Activated CD8-positive, alpha-beta memory T cell treated with anti-CD3 and anti-CD28 coated beads, Interleukin-2, amount 50 U/mL, for 24 hours (primary cell): ENCODE measurements around the gene NEGR1.

Source experiments
- DNase-seq: peaks from one replicate; pipeline ENCODE4 v3.0.0-alpha.2; 2020; ENCODE audit errors: extremely low read depth

The NEGR1 gene

GRCh38 chr1:71634159-71634558 lies 648.2 kb downstream of the NEGR1 start:
- no peak for DNase-seq

DNA sequence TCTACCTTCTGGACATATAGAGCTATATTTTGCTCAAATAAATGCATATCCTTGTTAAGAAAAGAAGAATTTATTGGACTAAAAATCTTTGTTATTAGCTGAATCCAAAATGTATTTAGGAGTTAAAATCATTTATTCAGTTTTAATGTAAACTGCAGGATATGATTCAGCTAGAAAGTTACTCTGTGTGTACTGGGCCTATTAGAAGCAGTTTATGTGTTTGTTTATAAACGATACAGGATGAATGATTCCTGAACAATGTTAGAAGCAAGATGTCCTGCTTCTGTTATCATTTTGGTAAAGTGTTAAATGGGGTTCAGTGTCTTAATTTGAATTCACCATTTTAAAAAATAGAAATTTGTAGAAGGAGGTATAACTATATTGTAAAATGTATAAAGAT lies 652.3 kb downstream of the NEGR1 start:
- DNase-seq: no peak

DNA sequence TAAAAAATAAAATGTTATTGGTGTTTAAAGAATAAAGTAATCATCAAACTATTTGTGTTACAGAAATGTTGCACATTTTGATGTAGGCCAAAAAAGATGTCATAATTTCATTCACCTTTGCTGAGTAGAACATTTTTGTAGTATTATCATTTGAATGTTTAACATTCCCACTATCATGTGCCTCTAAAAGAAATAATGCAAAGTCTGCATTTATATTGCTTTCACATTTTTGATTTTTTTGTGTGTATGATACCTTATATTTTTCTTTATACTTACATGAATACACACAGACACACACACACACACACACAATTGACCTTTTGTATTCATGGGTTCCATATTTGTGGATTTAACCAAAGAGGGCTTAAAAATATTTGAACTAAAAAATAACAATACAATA lies 657.3 kb downstream of the NEGR1 start:
- no peak for DNase-seq

- no peak for DNase-seq
These were observed 658.5 kb downstream of the NEGR1 start for GRCh38 chr1:71623888-71624287.

DNA sequence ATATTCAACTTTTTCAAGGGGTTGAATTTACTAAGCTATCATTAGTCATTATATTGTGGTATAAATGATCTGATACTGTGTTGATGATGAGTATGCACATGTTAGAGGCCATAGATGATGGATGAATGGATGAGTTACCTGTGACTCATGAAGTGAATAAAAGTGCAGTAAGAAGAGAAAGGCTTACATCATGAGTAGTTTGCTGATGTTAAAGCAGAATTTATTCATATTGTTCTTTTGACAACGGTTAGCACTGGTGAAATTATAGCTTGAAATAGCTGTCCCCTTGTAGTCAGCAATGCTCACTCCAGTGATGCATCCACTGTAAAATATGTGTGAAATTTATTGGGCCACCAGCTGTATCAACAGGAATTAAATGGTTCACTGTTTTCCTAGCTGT lies 660.6 kb downstream of the NEGR1 start:
- DNase-seq: no peak

DNA sequence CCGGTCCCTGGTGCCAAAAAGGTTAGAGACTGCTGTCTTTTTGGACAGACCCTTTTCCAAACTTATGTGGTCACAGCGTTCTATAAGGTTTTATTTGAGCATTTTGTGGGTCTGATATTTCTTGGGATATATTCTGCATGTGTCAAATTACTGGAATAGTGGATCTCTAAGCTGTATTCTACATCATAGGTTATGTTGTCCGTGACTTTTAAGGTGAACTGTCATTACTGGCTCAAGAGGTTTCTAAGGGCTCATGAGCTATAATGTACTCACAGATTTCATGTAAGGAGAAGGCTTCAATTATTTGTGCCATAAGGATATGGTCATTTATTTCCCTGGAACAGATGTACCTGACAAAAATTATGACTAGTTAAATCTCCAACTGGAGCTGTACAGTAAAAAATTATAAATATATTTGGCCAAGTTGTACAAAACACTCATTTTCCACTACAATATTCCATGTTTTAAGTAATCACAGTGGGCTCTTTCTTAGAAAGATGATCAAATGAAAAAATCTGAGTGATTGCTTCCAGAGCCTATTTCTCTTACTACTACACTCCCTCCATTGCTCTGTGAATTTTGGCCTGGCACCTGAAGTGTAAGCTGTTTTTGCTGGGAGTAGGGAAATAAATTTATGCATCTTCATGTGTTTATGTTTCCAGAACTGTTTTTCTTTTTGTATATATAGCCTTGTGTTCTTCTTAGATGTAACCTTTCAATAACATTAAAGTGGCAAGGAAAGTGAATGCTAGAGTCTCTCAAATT lies 663.4 kb downstream of the NEGR1 start:
- DNase-seq: no peak

- no peak for DNase-seq
These were observed 664.1 kb downstream of the NEGR1 start for GRCh38 chr1:71618191-71618590.

- DNase-seq: no peak
These were observed 671.9 kb downstream of the NEGR1 start for GRCh38 chr1:71610476-71610875.

GRCh38 chr1:71603044-71603776 lies 679.1 kb downstream of the NEGR1 start:
- DNase-seq: no peak

GRCh38 chr1:71600023-71600422 lies 682.3 kb downstream of the NEGR1 start:
- DNase-seq: no peak

DNA sequence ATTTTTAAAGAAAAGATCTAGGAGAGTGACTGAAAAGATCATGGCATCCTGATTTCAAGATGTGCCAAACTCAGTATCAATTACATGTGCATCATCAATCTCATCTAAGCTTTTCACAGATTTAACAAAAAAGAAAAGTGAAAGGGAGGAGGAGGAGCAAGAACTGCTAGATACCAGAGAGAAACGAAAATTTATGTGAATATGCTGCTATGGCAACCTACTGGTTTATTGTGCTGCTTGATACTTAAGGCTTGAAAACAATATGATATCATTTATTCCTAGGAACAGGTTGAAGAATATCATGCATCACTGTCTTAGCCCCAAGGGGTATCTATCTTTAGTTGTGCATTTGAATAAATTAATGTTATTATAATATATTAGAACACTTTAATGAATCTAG lies 683.0 kb downstream of the NEGR1 start:
- no peak for DNase-seq

GRCh38 chr1:71593523-71593922 lies 688.8 kb downstream of the NEGR1 start:
- DNase-seq: no peak

DNA sequence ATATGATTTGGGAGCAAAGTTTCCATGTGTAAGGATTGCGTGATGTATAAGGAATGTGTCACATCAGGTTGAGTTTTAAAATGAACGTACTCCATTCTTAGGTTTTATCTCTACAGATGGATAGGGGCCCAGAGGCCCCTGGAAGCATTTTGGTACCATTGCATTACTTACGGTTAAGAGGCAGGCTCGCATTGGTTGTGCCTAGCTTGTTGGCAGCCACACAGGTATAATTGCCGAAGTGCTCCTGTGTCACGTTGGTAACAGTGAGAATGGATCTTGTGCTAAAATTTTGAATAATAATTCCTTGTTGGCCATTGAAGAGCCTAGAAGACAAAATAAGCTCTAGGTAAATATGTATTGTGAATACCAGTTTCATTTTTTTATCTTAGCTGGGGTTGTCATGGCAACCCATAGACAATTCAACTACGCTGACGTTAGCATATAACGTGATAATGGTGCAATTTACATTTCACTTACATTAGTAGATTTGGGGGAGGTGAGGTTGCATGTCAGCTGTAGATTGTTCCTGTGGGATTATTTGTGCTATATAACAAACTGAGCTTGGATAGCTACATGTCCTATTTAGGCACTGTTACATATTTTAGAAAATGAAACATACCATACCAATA lies 689.6 kb downstream of the NEGR1 start:
- no peak for DNase-seq

GRCh38 chr1:71589005-71589404 lies 693.3 kb downstream of the NEGR1 start:
- DNase-seq: no peak

DNA sequence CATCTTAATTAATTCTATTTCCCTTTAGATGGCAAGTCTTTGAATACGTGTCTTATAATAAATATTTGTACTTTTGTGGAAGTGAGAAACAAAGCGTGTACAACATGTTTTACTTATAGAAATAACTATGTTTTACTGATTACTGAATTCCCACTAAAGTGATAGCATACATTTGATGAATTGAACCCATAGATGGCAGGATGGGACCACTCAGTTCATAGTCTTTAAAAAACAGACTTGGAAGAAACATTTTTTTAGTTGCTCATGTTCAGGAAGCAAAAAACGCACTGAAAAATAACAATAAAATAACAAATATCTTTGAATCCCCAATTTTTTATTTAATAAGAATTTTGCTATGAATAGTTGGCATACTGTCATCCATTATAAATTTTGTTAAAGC lies 694.4 kb downstream of the NEGR1 start:
- no peak for DNase-seq

- no peak for DNase-seq
These were observed 696.3 kb downstream of the NEGR1 start for GRCh38 chr1:71586030-71586429.

- DNase-seq: no peak
These were observed 698.6 kb downstream of the NEGR1 start for GRCh38 chr1:71583756-71584155.

DNA sequence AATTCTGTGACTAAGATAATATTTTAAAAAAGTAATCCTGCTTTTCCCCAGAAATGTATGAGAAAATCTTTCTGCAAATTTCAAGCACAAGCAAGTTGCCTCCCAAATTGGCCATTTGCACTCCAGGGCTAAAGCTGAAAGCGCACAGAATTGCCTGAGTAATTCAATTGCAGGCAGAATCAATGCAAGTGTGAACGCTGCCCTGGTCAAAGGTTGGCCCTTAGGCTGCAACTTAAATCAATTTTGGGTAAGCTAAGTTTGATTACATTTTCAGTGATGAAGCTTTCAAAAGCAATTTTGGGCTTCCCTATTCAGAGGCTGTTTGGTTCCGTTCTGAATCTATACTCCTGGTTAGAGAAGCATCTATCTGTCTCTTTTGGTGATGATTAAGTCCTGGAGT lies 699.7 kb downstream of the NEGR1 start:
- DNase-seq: no peak

GRCh38 chr1:71577451-71578131 lies 704.7 kb downstream of the NEGR1 start:
- DNase-seq: no peak

- no peak for DNase-seq
These were observed 710.3 kb downstream of the NEGR1 start for GRCh38 chr1:71572038-71572437.

GRCh38 chr1:71566413-71566812 lies 715.9 kb downstream of the NEGR1 start:
- DNase-seq: no peak

DNA sequence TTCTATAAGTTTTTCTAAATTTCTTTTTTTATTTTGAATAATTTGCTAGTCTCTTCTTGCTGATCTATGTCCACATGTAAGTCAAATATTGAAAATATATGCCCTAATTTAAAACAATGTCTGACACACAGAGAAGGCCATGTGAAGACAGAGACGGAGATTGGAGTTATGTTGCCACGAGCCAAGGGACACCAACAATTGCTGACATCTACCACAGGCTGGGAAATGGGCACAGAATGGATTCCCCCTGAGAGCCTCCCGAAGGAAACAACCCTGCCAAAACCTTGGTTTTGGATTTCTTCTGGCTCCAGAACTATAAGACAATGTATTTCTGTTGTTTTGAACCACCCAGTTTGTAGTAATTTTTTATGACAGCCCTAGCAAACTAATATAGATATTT lies 716.5 kb downstream of the NEGR1 start:
- no peak for DNase-seq
